Keratinocyte (primary cell): ENCODE measurements around the gene ASGR1.

Experiments used
- EZH2 ChIP-seq: IDR thresholded peaks from one replicate; pipeline ENCODE4 v1.6.1; 2012; ENCODE audit warnings: inconsistent platforms, mild to moderate bottlenecking, low read length, moderate library complexity
- TF ChIP-seq, protein P1 (sequence below), 3 experiments: IDR thresholded peaks in 1 of 3; conservative IDR thresholded peaks in 1 of 3; optimal IDR thresholded peaks in 1 of 3; 2 replicates in 2 of 3; 3 replicates in 1 of 3; pipeline versions ENCODE3 to v1.5.1; 2011; ENCODE audit warnings: low read length in 3 of 3, mild to moderate bottlenecking in 3 of 3, moderate library complexity in 2 of 3, control low read depth in 1 of 3, inconsistent platforms in 1 of 3; ENCODE audit not compliant: insufficient read depth in 2 of 3; ENCODE audit errors: extremely low read depth in 1 of 3

- TF ChIP-seq, protein P1, sequence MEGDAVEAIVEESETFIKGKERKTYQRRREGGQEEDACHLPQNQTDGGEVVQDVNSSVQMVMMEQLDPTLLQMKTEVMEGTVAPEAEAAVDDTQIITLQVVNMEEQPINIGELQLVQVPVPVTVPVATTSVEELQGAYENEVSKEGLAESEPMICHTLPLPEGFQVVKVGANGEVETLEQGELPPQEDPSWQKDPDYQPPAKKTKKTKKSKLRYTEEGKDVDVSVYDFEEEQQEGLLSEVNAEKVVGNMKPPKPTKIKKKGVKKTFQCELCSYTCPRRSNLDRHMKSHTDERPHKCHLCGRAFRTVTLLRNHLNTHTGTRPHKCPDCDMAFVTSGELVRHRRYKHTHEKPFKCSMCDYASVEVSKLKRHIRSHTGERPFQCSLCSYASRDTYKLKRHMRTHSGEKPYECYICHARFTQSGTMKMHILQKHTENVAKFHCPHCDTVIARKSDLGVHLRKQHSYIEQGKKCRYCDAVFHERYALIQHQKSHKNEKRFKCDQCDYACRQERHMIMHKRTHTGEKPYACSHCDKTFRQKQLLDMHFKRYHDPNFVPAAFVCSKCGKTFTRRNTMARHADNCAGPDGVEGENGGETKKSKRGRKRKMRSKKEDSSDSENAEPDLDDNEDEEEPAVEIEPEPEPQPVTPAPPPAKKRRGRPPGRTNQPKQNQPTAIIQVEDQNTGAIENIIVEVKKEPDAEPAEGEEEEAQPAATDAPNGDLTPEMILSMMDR (optimal IDR thresholded peaks at IDR 0.05 in 1 of 3, IDR thresholded peaks at IDR 0.05 in 1 of 3, conservative IDR thresholded peaks at IDR 0.05 in 1 of 3; ENCODE audit: extremely low read depth in 1 of 3, insufficient read depth in 2 of 3, low read length in 3 of 3): no peak
- TF ChIP-seq EZH2: no peak
Measured at GRCh38 chr17:7216242-7217112, 37.3 kb upstream of the ASGR1 start.
